ENCODE measurements around the gene LPCAT3.

Gene LPCAT3

GRCh38 chr12:7031306-7031705, 13.0 kb upstream of the LPCAT3 start:
- H3K27me3 ChIP-seq (ENCODE audit: control insufficient read depth, low read length), result peaks cover 9% of the 10 kb centered on the region
- H3K4me1 ChIP-seq (ENCODE audit: control insufficient read depth, low read length), result 0 out of 2 replicates have a peak, but pooled peaks cover 2% of the 10 kb centered on the region
- no peak overlapping the region for H3K4me2 ChIP-seq (ENCODE audit: low read length)
- H3K9me3 ChIP-seq (ENCODE audit: control insufficient read depth, insufficient read depth, low read length), result no peaks in the 10 kb centered on the region
- H3K79me2 ChIP-seq (ENCODE audit: control insufficient read depth, low read length), result no peaks in the 10 kb centered on the region
- no peaks in the 10 kb centered on the region for H4K20me1 ChIP-seq (ENCODE audit: control insufficient read depth, insufficient read depth, low read depth, low read length)
- no peaks in the 10 kb centered on the region for H3F3A ChIP-seq (ENCODE audit: control insufficient read depth, insufficient read depth)
- no peaks in the 10 kb centered on the region for H3K9me2 ChIP-seq (replicated peaks; ENCODE audit: control insufficient read depth, low read length)
- no peak overlapping the region for H3K4me3 ChIP-seq (ENCODE audit: low read length)
- H3K36me3 ChIP-seq (ENCODE audit: control insufficient read depth, low read length), result no peaks in the 10 kb centered on the region
- H3K27ac ChIP-seq (ENCODE audit: low read depth, low read length), result no peak overlapping the region
- TF ChIP-seq EZH2phosphoT487 (IDR thresholded peaks at IDR 0.05; ENCODE audit: borderline replicate concordance, low read length), result no peak
- TF ChIP-seq CTCF (IDR thresholded peaks at IDR 0.05; ENCODE audit: low read depth, low read length, poor library complexity, severe bottlenecking), result no peak

- H3K4me2 ChIP-seq (ENCODE audit: low read length), result no peak overlapping the region
- H3K27ac ChIP-seq (ENCODE audit: low read depth, low read length), result no peak overlapping the region
- no peaks in the 10 kb centered on the region for H3K27me3 ChIP-seq (ENCODE audit: control insufficient read depth, low read length)
- no peaks in the 10 kb centered on the region for H3F3A ChIP-seq (ENCODE audit: control insufficient read depth, insufficient read depth)
- no peaks in the 10 kb centered on the region for H3K9me3 ChIP-seq (ENCODE audit: control insufficient read depth, insufficient read depth, low read length)
- H3K36me3 ChIP-seq (ENCODE audit: control insufficient read depth, low read length), result no peaks in the 10 kb centered on the region
- H3K4me1 ChIP-seq (ENCODE audit: control insufficient read depth, low read length), result no peaks in the 10 kb centered on the region
- H3K4me3 ChIP-seq (ENCODE audit: low read length), result no peak overlapping the region
- H3K79me2 ChIP-seq (ENCODE audit: control insufficient read depth, low read length), result no peaks in the 10 kb centered on the region
- no peaks in the 10 kb centered on the region for H4K20me1 ChIP-seq (ENCODE audit: control insufficient read depth, insufficient read depth, low read depth, low read length)
- no peaks in the 10 kb centered on the region for H3K9me2 ChIP-seq (replicated peaks; ENCODE audit: control insufficient read depth, low read length)
- TF ChIP-seq CTCF (IDR thresholded peaks at IDR 0.05; ENCODE audit: low read depth, low read length, poor library complexity, severe bottlenecking) (no peak), EZH2phosphoT487 (IDR thresholded peaks at IDR 0.05; ENCODE audit: borderline replicate concordance, low read length) (no peak)
Observed at GRCh38 chr12:7026854-7027253, 8.6 kb upstream of the LPCAT3 start.

- no peak overlapping the region for H3K4me2 ChIP-seq (ENCODE audit: low read length)
- no peaks in the 10 kb centered on the region for H4K20me1 ChIP-seq (ENCODE audit: control insufficient read depth, insufficient read depth, low read depth, low read length)
- no peak overlapping the region for H3K4me3 ChIP-seq (ENCODE audit: low read length)
- peaks cover under 1% of the 10 kb centered on the region for H3K79me2 ChIP-seq (ENCODE audit: control insufficient read depth, low read length)
- H3F3A ChIP-seq (ENCODE audit: control insufficient read depth, insufficient read depth), result no peaks in the 10 kb centered on the region
- H3K36me3 ChIP-seq (ENCODE audit: control insufficient read depth, low read length), result peaks cover 1% of the 10 kb centered on the region; the same call in 1 of the 2 replicates
- no peaks in the 10 kb centered on the region for H3K9me2 ChIP-seq (replicated peaks; ENCODE audit: control insufficient read depth, low read length)
- no peak for TF ChIP-seq EZH2phosphoT487 (IDR thresholded peaks at IDR 0.05; ENCODE audit: borderline replicate concordance, low read length)
- TF ChIP-seq CTCF (IDR thresholded peaks at IDR 0.05; ENCODE audit: low read depth, low read length, poor library complexity, severe bottlenecking), result no peak
- H3K27ac ChIP-seq (ENCODE audit: low read depth, low read length), result no peak overlapping the region
- H3K9me3 ChIP-seq (ENCODE audit: control insufficient read depth, insufficient read depth, low read length), result no peaks in the 10 kb centered on the region
- peaks cover 4% of the 10 kb centered on the region for H3K4me1 ChIP-seq (ENCODE audit: control insufficient read depth, low read length)
- no peaks in the 10 kb centered on the region for H3K27me3 ChIP-seq (ENCODE audit: control insufficient read depth, low read length)
Observed at GRCh38 chr12:7023114-7023513, 4.8 kb upstream of the LPCAT3 start.

Measured in DOHH2 (cell line).